Right cardiac atrium (tissue), 5 donors: Measurements from ENCODE around the gene FOXO3. TPM values are rescaled to one million over a fixed set of nuclear protein-coding genes. Genes with fewer than 3 reads are reported as not detected.

ENCODE experiments used
- ATAC-seq, 2 donors: fragments of 200-7000 bp; cut with Tn5 transposase; one replicate each; pipeline versions ENCODE4 v1.8.0 to v1.9.1; 2020; ENCODE audit warnings: moderate library complexity in 2 of 2, mild to moderate bottlenecking in 1 of 2
- DNase-seq, 3 donors: peaks; one replicate each; pipeline ENCODE4 v3.0.0-alpha.2; 2020
- H3K27ac ChIP-seq: one replicate; pipeline ENCODE4 v1.5.1; 2013; ENCODE audit warnings: mild to moderate bottlenecking, low read length, control low read depth, moderate library complexity
- H3K27me3 ChIP-seq: one replicate; pipeline ENCODE4 v1.6.1; 2013; ENCODE audit not compliant: control insufficient read depth, insufficient read depth
- H3K4me1 ChIP-seq: one replicate; pipeline ENCODE4 v1.6.1; 2013; ENCODE audit warnings: low read length; ENCODE audit not compliant: control insufficient read depth, insufficient read depth
- H3K4me3 ChIP-seq: one replicate; pipeline ENCODE4 v1.5.1; 2013; ENCODE audit warnings: low read length, control low read depth
- H3K9me3 ChIP-seq: one replicate; pipeline ENCODE4 v1.6.1; 2013; ENCODE audit warnings: low read length; ENCODE audit not compliant: control insufficient read depth
- WGBS: extraction: QIAGEN DNeasy Blood & Tissue Kit; methylation state at CpG from one replicate; pipeline ENCODE4 v1.1.7; 2013; 5-methylcytosine and 5-hydroxymethylcytosine counted together
- intact Hi-C, 4 donors: fragments of 100-400 bp; cut with DNase I; formaldehyde crosslinking; loops; one replicate each; pipeline versions ENCODE4 v1.11.0 to v1.14.0; 2022 to 2023
- polyA plus RNA-seq: library from polyadenylated mRNA; stranded (reverse); fragments of 200-250 nt; gene quantifications from one replicate; pipeline ENCODE4 v1.2.3, GENCODE V29; 2013
- total RNA-seq, 4 donors: library from RNA; stranded (reverse); fragmentation: NEBNext Ultra II Directional; extraction: Animal tissue kit (Norgen Biotek cat#: 25700); gene quantifications; one replicate each; pipeline ENCODE4 v1.2.1, GENCODE V29; 2021
- donor health status: healthy with polysubstance abuse.
- donor health status: DM: no; HTN: yes; CAD: no.
- donor health status: DM: no; HTN: no; CAD: no.
- donor health status: DM: no; HTN: yes; CAD: no; lungs with severe emphysema.
- donor health status: DM: yes; HTN: yes; CAD: no.

Gene FOXO3
- total and polyA plus RNA-seq, 5 donors: 16.4 to 50.0 (median 38.5) TPM

DNA sequence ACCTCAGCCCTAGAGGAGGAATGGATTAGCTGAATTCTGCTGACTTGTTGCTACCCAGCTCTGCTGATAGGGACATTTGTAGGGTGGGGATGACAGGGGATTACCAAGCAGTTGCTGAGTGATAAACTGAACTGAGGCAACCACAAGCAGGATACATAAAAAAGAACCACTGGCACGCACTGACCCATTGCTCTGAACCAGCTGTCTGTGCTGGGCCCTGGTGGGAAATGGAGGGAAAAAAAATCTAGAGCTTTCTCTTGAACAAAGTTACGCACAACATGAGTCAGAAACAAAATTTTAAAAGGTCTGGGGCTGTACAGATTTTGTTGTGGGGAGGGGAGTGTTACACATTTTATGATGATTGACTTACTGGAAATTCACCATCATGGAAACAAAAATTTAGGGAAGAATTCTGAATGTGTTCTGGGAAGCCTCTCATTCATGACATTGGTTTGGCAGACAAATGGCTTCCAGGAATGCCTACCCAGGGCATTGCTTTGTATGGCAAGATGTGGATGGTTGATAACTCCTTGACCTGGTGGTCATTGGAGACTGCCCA lies 37.7 kb downstream of the FOXO3 start:
- DNase-seq (no peak), ATAC-seq (peak in 1 of 2 donors; percentile 57)
- peak overlapping the region; percentile 59 for H3K27ac ChIP-seq
- 69% methylated on average over 2 of the region's 2 CpGs for WGBS
- no peaks in the 10 kb centered on the region for H3K9me3 ChIP-seq
- peaks cover 16% of the 10 kb centered on the region for H3K4me1 ChIP-seq
- H3K4me3 ChIP-seq: no peak overlapping the region
- no peaks in the 10 kb centered on the region for H3K27me3 ChIP-seq
- intact Hi-C loops: loop anchor here in 1 of 4 donors (10.0 kb wide), 1 partner anchor 56 kb away; no protein-coding TSS in a partner anchor

DNA sequence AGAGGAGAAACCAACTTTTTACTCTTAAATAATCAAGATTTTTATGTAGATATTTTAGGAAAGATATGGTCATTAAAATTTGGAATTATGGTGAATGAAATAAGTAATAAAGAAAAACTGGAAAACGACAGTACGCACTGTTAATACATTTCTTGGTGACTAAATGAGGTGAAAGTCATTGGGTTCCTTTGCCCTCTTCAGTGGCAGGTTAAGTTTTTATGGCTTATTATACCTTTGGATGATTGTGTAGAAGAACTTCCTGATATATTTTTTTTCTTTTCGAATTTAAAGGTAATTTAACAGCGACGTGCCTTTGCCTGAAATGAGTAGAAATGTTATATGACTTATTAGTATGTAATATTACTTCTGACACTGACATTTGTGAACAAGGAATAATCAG lies 43.4 kb downstream of the FOXO3 start:
- H3K4me3 ChIP-seq: no peak overlapping the region
- DNase-seq (no peak), ATAC-seq (no peak)
- no peaks in the 10 kb centered on the region for H3K9me3 ChIP-seq
- H3K4me1 ChIP-seq: peaks cover 4% of the 10 kb centered on the region
- intact Hi-C loops: no loop called here
- no peak overlapping the region for H3K27ac ChIP-seq
- 87% methylated on average over 5 of the region's 5 CpGs for WGBS
- H3K27me3 ChIP-seq: no peaks in the 10 kb centered on the region

DNA sequence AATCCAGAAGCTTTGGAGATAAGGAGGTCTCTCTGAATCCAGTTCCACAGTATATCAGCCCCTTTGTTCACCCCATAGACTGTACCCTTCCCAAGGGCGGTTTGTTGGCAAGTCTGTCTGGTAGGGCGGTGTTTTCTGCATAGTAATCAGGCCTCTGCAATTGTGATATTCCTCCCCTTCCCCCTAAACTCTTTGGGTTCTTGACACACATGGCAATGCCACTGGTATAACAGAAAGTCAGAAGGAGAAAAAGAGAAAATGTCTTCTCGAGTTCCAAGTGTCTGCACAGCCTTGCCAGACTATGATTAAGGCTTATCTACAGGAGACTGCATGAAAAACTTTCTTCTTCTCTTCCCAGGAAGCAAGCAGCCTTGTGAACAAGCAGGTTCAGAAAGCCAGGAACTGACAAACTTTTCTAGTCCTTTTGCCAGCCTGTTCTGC lies 45.6 kb downstream of the FOXO3 start:
- ATAC-seq (peak; percentile 46 to 62), DNase-seq (no peak)
- H3K4me3 ChIP-seq: no peak overlapping the region
- H3K4me1 ChIP-seq: peaks cover 12% of the 10 kb centered on the region
- intact Hi-C loops: no loop called here
- no peaks in the 10 kb centered on the region for H3K27me3 ChIP-seq
- no peaks in the 10 kb centered on the region for H3K9me3 ChIP-seq
- 37% methylated on average over 3 of the region's 3 CpGs for WGBS
- peak overlapping the region; percentile 31 for H3K27ac ChIP-seq

DNA sequence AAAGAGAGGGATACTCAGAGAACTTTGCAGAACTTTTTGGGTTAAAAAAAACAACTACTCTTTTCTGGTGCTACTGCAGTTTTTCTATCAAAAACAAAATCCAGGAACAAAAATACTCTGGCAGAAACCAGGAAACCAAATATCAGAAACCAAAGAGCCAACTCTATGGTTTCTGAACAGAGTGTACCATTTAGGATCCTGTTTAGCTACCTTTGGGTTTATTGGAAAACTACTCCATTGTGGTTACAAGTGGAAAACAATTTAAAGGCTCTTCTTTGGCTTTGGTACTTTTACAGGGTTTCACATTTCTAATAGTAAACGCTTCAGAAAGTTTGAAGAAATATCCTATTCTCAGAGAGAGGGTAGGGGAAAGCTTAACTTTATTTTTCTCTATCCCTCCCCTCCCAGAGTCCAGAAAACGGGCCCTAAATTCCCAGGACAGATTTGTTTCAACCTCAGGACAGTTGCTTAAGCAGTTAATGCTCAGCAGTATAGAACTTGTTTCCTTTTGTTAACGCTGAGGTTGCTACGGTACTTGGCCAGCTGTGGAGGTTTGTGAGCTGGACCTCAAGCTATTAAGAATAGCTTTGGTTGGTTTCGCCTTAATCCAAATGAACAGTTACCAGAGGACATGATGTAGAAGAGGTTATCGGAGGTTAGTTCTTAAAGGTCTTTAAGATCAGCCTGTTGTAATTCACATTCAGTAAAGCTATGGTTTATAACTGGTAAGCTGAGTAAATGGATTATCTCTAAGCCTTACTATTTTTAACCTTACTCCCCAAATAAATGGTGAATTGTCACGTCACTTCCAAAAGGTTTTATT lies 47.9 kb downstream of the FOXO3 start:
- peak; percentile 25 to 33 for ATAC-seq
- WGBS: 48% methylated on average over 7 of the region's 7 CpGs
- peak overlapping the region; percentile 77 for H3K27ac ChIP-seq
- no peak overlapping the region for H3K4me3 ChIP-seq
- intact Hi-C loops: loop anchor here in 1 of 4 donors (2.0 kb wide), 1 partner anchor 16 kb away; no protein-coding TSS in a partner anchor
- H3K4me1 ChIP-seq: peaks cover 12% of the 10 kb centered on the region
- DNase-seq: no peak
- no peaks in the 10 kb centered on the region for H3K9me3 ChIP-seq
- no peaks in the 10 kb centered on the region for H3K27me3 ChIP-seq

DNA sequence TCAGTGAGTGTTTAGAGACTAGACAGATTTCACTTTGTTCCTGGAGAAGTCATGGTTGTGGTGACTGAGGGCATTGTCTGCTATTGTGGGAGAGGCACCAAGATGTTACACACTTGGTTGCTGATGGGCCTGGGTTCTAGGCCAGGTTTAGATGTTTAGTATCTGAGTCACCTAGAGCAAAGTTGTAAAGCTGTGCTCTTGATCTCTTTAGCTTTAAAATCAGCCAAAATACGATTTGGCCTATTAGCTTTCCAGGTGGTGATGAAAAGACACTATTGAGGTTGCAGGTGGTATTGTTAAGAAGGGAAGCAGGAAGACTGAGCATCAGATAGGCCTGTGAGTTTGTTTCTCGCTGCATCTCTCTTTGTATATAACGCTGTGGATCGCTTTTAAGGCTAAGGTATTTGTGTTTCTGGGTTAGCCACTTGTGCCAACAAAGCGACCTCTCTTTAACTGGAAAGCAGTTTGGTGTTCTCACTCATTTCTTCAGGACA lies 48.6 kb downstream of the FOXO3 start:
- Histone ChIP-seq H3K27ac (peak overlapping the region; percentile 58), H3K9me3 (no peaks in the 10 kb centered on the region), H3K4me3 (no peak overlapping the region), H3K4me1 (peaks cover 12% of the 10 kb centered on the region), H3K27me3 (no peaks in the 10 kb centered on the region)
- ATAC-seq: peak in 1 of 2 donors; percentile 58
- no peak for DNase-seq
- 87% methylated on average over 5 of the region's 5 CpGs for WGBS
- intact Hi-C loops: loop anchor here in 1 of 4 donors (2.0 kb wide), 1 partner anchor 17 kb away; no protein-coding TSS in a partner anchor

DNA sequence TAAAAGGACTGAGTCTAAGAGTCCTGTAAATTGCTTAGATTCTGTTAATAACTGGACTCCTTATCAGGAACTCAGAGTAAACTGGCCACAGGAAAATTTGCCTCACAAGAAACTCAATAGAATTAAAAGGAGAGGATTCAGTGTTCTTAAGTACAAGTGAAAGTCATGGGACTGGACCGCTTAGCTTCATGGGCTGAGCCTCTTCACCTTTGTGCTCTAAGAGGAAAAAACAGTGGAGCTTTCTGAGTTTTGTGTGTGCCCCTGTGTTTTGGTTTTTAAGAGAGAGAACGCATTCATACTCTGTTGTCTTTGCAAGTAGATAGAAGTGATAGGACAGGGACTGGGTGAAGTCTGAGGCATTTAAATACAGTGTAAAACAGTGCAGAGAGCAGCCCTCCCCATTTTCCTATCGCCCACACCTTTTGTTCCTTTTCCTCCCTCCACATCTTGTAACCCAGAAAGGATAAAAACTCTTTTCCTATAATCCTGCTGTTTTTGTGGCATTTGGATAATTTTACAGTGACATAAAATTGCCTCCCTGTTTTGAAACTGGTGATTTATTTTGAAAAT lies 49.6 kb downstream of the FOXO3 start:
- WGBS: 51% methylated on average over 3 of the region's 3 CpGs
- peak; percentile 14 to 49 for ATAC-seq
- no peaks in the 10 kb centered on the region for H3K9me3 ChIP-seq
- no peak overlapping the region for H3K4me3 ChIP-seq
- peaks cover 12% of the 10 kb centered on the region for H3K4me1 ChIP-seq
- intact Hi-C loops: no loop called here
- peak overlapping the region; percentile 29 for H3K27ac ChIP-seq
- H3K27me3 ChIP-seq: no peaks in the 10 kb centered on the region
- DNase-seq: no peak

DNA sequence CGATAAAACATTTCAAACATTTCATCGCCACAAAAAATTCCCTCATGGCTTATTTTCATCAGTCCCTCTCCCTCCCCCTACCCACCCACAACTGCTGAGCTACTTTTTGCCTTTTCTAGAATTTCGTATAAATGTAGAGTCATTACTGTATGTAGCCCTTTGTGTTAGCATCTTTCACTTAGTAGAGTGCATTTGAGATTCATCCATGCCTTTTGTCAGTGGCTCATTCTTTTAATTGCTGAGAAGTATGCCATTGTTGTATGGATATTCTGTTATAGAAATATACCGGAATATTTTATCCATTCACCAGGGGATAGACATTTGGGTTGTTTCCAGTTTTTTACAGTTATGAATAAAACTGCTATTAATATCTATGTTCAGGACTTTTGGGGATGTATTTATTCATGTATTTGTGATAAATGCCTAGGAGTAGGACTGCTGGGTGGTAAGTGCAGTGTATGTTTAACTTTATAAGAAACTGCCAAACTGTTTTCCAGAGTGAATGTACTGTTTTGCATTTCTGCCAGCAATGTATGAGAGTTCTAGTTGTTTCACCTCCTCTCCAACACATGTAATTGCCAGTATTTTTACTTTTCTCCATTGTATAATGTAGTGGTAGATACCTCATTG lies 50.4 kb downstream of the FOXO3 start:
- intact Hi-C loops: no loop called here
- DNase-seq (no peak), ATAC-seq (no peak)
- 42% methylated on average over 4 of the region's 4 CpGs for WGBS
- H3K9me3 ChIP-seq: no peaks in the 10 kb centered on the region
- peaks cover 12% of the 10 kb centered on the region for H3K4me1 ChIP-seq
- H3K27me3 ChIP-seq: no peaks in the 10 kb centered on the region
- no peak overlapping the region for H3K4me3 ChIP-seq
- H3K27ac ChIP-seq: no peak overlapping the region

DNA sequence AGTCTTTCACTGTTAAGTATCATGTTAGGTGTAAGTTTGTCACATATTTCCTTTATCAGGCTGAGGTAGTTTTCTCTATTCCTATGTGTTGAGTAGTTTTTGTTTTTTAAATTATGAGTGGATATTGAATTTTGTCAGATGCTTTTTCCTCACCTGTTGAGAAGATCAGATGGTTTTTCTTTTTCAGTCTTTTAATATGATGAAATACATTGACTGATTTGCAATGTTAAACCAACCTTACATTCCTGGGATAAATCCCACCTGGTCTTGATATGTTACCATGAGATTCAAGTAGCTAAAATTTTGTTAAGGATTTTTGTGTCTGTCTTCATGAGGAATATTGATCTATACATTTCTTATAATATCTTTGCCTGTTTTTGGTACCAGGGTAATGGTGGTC lies 52.1 kb downstream of the FOXO3 start:
- H3K27me3 ChIP-seq: no peaks in the 10 kb centered on the region
- H3K4me3 ChIP-seq: no peak overlapping the region
- DNase-seq (no peak), ATAC-seq (no peak)
- peaks cover 10% of the 10 kb centered on the region for H3K4me1 ChIP-seq
- no peaks in the 10 kb centered on the region for H3K9me3 ChIP-seq
- H3K27ac ChIP-seq: no peak overlapping the region
- intact Hi-C loops: no loop called here

DNA sequence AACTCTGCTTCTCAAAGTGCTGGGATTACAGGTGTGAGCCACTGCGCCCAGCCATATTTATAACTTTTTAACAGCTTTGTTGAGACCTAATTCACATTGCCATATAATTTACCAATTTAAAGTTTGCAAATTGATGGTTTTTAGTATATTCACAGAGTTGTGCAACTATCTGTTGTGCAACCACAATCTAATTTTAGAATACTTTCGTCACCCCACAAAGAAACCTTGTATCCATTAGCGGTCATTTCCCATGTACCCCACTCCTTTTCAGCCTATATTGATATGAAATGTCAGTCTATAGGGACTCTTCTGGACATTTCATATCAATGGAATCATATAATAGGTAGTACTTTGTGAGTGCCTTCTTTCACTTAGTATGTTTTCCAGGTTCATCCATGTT lies 55.8 kb downstream of the FOXO3 start:
- no peaks in the 10 kb centered on the region for H3K9me3 ChIP-seq
- H3K4me3 ChIP-seq: no peak overlapping the region
- intact Hi-C loops: no loop called here
- DNase-seq: no peak
- no peak for ATAC-seq
- H3K27ac ChIP-seq: no peak overlapping the region
- H3K4me1 ChIP-seq: peaks cover 16% of the 10 kb centered on the region
- 72% methylated on average over 3 of the region's 3 CpGs for WGBS
- H3K27me3 ChIP-seq: no peaks in the 10 kb centered on the region

DNA sequence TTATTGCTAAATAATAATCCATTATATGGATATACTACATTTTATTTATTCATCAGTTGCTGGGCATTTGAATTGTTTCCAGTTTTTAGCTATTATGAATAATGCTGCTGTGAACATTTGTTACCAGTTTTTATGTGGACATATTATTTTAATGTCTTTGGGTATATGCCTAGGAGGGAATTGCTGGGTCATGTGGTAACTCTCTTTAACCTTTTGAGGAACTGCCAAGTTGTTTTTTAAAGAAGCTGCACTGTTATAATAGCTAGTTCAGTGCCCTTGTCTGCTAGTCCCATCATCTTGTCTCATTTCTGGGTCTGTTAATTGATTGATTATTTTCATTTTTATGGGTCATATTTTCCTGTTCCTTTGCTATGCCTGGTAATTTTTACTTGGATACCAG lies 56.3 kb downstream of the FOXO3 start:
- intact Hi-C loops: no loop called here
- no peak for ATAC-seq

More for the DNA sequence above, 56.3 kb downstream of the FOXO3 start:
- H3K4me1 ChIP-seq: peaks cover 16% of the 10 kb centered on the region
- no peaks in the 10 kb centered on the region for H3K27me3 ChIP-seq
- no peak overlapping the region for H3K27ac ChIP-seq
- DNase-seq: no peak
- no peak overlapping the region for H3K4me3 ChIP-seq
- no peaks in the 10 kb centered on the region for H3K9me3 ChIP-seq
